ENCODE data around the gene DEFB114.
"Not testable (repeated sequence)": the region's sequence is repeated elsewhere in the genome, so short reads cannot be mapped to it uniquely, and the experiment has no call there.

DEFB114 gene

GRCh38 chr6:49964064-49964463 lies at the start of gene DEFB114:
TSS of gene DEFB114 (minus strand) at chr6:49964164. CDS start at chr6:49964105, 59 bp downstream.
- in situ Hi-C loops (cut with MboI; ENCODE audit: low sequenced_read_pairs): no loop called here

- in situ Hi-C loops (cut with MboI; ENCODE audit: low sequenced_read_pairs): no loop called here
Observed at GRCh38 chr6:50007819-50008218, 43.9 kb upstream of the DEFB114 start.

- in situ Hi-C loops (cut with MboI; ENCODE audit: low sequenced_read_pairs): no loop called here
Observed at GRCh38 chr6:50003139-50003538, 39.2 kb upstream of the DEFB114 start.

GRCh38 chr6:49995278-49995677 lies 31.3 kb upstream of the DEFB114 start:
- in situ Hi-C loops (cut with MboI; ENCODE audit: low sequenced_read_pairs): no loop called here

GRCh38 chr6:49988900-49989299 lies 24.9 kb upstream of the DEFB114 start:
- in situ Hi-C loops (cut with MboI; ENCODE audit: low sequenced_read_pairs): no loop called here

- in situ Hi-C loops (cut with MboI; ENCODE audit: low sequenced_read_pairs): no loop called here
Observed at GRCh38 chr6:49987749-49988148, 23.8 kb upstream of the DEFB114 start.

- in situ Hi-C loops (cut with MboI; ENCODE audit: low sequenced_read_pairs): no loop called here
Observed at GRCh38 chr6:49986551-49986950, 22.6 kb upstream of the DEFB114 start.

GRCh38 chr6:49982046-49982445 lies 18.1 kb upstream of the DEFB114 start:
- in situ Hi-C loops (cut with MboI; ENCODE audit: low sequenced_read_pairs): no loop called here

GRCh38 chr6:49980898-49981297 lies 16.9 kb upstream of the DEFB114 start:
- in situ Hi-C loops (cut with MboI; ENCODE audit: low sequenced_read_pairs): no loop called here

GRCh38 chr6:49979584-49979983 lies 15.6 kb upstream of the DEFB114 start:
- in situ Hi-C loops (cut with MboI; ENCODE audit: low sequenced_read_pairs): no loop called here

- in situ Hi-C loops (cut with MboI; ENCODE audit: low sequenced_read_pairs): no loop called here
Observed at GRCh38 chr6:49978332-49979226, 14.6 kb upstream of the DEFB114 start.

- in situ Hi-C loops (cut with MboI; ENCODE audit: low sequenced_read_pairs): no loop called here
Observed at GRCh38 chr6:49969605-49970004, 5.6 kb upstream of the DEFB114 start, which contains the start of gene DEFB113. TSS of gene DEFB113 (minus strand) at chr6:49969625. CDS start at chr6:49969625, 0 bp downstream.

GRCh38 chr6:49966823-49967222 lies 2.9 kb upstream of the DEFB114 start:
- in situ Hi-C loops (cut with MboI; ENCODE audit: low sequenced_read_pairs): no loop called here

GRCh38 chr6:49966334-49966733 lies 2.4 kb upstream of the DEFB114 start:
- in situ Hi-C loops (cut with MboI; ENCODE audit: low sequenced_read_pairs): no loop called here

- in situ Hi-C loops (cut with MboI; ENCODE audit: low sequenced_read_pairs): no loop called here
Observed at GRCh38 chr6:49958180-49958579, 5.8 kb downstream of the DEFB114 start.

GRCh38 chr6:49955847-49956246 lies 8.1 kb downstream of the DEFB114 start:
- in situ Hi-C loops (cut with MboI; ENCODE audit: low sequenced_read_pairs): no loop called here

GRCh38 chr6:49951926-49952325 lies 12.0 kb downstream of the DEFB114 start:
- in situ Hi-C loops (cut with MboI; ENCODE audit: low sequenced_read_pairs): no loop called here

- in situ Hi-C loops (cut with MboI; ENCODE audit: low sequenced_read_pairs): no loop called here
Observed at GRCh38 chr6:49950415-49950751, 13.6 kb downstream of the DEFB114 start.

GRCh38 chr6:49949062-49949461 lies 14.9 kb downstream of the DEFB114 start:
- in situ Hi-C loops (cut with MboI; ENCODE audit: low sequenced_read_pairs): no loop called here

- in situ Hi-C loops (cut with MboI; ENCODE audit: low sequenced_read_pairs): no loop called here
Observed at GRCh38 chr6:49946835-49947234, 17.1 kb downstream of the DEFB114 start.

- in situ Hi-C loops (cut with MboI; ENCODE audit: low sequenced_read_pairs): not testable (repeated sequence)
Observed at GRCh38 chr6:49944068-49944467, 19.9 kb downstream of the DEFB114 start.

- in situ Hi-C loops (cut with MboI; ENCODE audit: low sequenced_read_pairs): no loop called here
Observed at GRCh38 chr6:49939993-49940498, 23.9 kb downstream of the DEFB114 start.

All from HL-60/S4 treated with retinoic acid at 250 ng/mL for 4 days and 3 days (cell line).